ENCODE data around the gene POLK.

POLK gene

DNA sequence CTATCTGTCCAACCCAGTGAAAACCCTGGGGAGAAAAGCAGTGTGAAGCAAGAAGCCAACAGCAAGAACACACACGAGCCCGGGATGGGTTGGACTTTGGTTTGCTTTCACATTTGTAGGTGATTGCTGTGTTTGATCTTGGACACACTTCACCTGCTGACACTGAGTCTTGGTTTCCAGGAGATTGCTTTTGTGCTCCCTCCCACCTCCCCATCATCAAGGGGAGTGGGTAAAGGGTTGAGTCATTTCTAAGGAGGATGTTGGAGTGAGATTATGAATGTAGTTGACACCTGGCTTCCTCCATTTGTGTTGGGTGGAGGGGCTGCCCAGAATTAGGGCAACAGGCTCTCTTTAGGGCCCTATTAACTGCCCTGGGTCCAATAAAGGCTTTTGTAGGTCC, 137.0 kb downstream of the POLK start:
- in situ Hi-C loops (cut with MboI; ENCODE audit: low pct_unique_long_range_greater_than_20kb, low sequenced_read_pairs, unreplicated experiment) = no loop called here
- peak; percentile 64 for DNase-seq (ENCODE audit: low spot score)
- TF ChIP-seq, protein P1, sequence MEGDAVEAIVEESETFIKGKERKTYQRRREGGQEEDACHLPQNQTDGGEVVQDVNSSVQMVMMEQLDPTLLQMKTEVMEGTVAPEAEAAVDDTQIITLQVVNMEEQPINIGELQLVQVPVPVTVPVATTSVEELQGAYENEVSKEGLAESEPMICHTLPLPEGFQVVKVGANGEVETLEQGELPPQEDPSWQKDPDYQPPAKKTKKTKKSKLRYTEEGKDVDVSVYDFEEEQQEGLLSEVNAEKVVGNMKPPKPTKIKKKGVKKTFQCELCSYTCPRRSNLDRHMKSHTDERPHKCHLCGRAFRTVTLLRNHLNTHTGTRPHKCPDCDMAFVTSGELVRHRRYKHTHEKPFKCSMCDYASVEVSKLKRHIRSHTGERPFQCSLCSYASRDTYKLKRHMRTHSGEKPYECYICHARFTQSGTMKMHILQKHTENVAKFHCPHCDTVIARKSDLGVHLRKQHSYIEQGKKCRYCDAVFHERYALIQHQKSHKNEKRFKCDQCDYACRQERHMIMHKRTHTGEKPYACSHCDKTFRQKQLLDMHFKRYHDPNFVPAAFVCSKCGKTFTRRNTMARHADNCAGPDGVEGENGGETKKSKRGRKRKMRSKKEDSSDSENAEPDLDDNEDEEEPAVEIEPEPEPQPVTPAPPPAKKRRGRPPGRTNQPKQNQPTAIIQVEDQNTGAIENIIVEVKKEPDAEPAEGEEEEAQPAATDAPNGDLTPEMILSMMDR (IDR thresholded peaks at IDR 0.05; ENCODE audit: extremely low read depth, insufficient read depth, missing control alignments) = no peak

All from GM13977 (cell line).